SU-DHL-6 (cell line): Measurements from ENCODE around the gene ATG14.

Experiments
- H2AFZ ChIP-seq: fragments of 200-600 bp; sonication (generic); 2 replicates; pipeline ENCODE4 v1.6.1; 2014; ENCODE audit warnings: low read depth, mild to moderate bottlenecking, moderate library complexity, mixed read lengths, antibody characterized with exemption, low read length; ENCODE audit not compliant: severe bottlenecking
- H3F3A ChIP-seq: fragments of 200-600 bp; shearing (Covaris generic); 2 replicates; pipeline ENCODE4 v1.6.0; 2016; ENCODE audit warnings: antibody characterized with exemption, mild to moderate bottlenecking; ENCODE audit not compliant: insufficient read depth
- H3K27ac ChIP-seq: fragments of 200-600 bp; sonication (generic); 2 replicates; pipeline ENCODE4 v1.5.1; 2016; ENCODE audit warnings: low read depth, mild to moderate bottlenecking, low read length, moderate library complexity, mixed read lengths
- H3K27me3 ChIP-seq: fragments of 200-600 bp; sonication (generic), shearing (Covaris generic); 2 replicates; pipeline ENCODE4 v1.6.0; 2014; ENCODE audit warnings: mild to moderate bottlenecking, low read length
- H3K36me3 ChIP-seq: fragments of 200-600 bp; sonication (generic); 2 replicates; pipeline ENCODE4 v1.6.1; 2014; ENCODE audit warnings: mild to moderate bottlenecking, low read length, mixed read lengths
- H3K4me2 ChIP-seq: fragments of 300-600, 200-600 bp; shearing (Covaris generic), sonication (generic); 2 replicates; pipeline ENCODE4 v1.6.0; 2014; ENCODE audit warnings: low read length, low read depth, mild to moderate bottlenecking; ENCODE audit not compliant: poor library complexity, severe bottlenecking
- H3K4me3 ChIP-seq: fragments of 200-600 bp; sonication (generic); 2 replicates; pipeline ENCODE4 v1.5.1; 2014; ENCODE audit warnings: antibody characterized with exemption, low read length, mild to moderate bottlenecking, mixed read lengths; ENCODE audit not compliant: insufficient read depth, poor library complexity, severe bottlenecking
- H3K79me2 ChIP-seq: fragments of 200-600 bp; sonication (generic); 2 replicates; pipeline ENCODE4 v1.6.1; 2014; ENCODE audit warnings: mild to moderate bottlenecking, low read length, moderate library complexity; ENCODE audit not compliant: insufficient read depth
- H3K9ac ChIP-seq: fragments of 200-600 bp; sonication (generic); 2 replicates; pipeline ENCODE4 v1.7.0; 2014; ENCODE audit warnings: mild to moderate bottlenecking, low read length
- H3K9me2 ChIP-seq: fragments of 200-600 bp; sonication (generic); replicated peaks from 2 replicates; pipeline ENCODE4 v1.6.1; 2014; ENCODE audit warnings: low read length; ENCODE audit not compliant: insufficient read depth
- H3K9me3 ChIP-seq: fragments of 200-600 bp; sonication (generic); 2 replicates; pipeline ENCODE4 v1.6.1; 2014; ENCODE audit warnings: low read length, mixed read lengths; ENCODE audit not compliant: insufficient read depth
- H4K20me1 ChIP-seq: fragments of 200-600 bp; sonication (generic); 2 replicates; pipeline ENCODE4 v1.6.1; 2014; ENCODE audit warnings: low read depth, mild to moderate bottlenecking, antibody characterized with exemption, low read length, moderate library complexity, mixed read lengths
- CTCF ChIP-seq: fragments of 200-600 bp; sonication (generic); IDR thresholded peaks from one replicate; pipeline ENCODE4 v1.5.1; 2017; ENCODE audit warnings: antibody characterized with exemption, mild to moderate bottlenecking, low read length, moderate library complexity; ENCODE audit not compliant: insufficient read depth, poor library complexity, severe bottlenecking
- EZH2phosphoT487 ChIP-seq: fragments of 200-600 bp; sonication (generic), shearing (Covaris generic); conservative IDR thresholded peaks from 2 replicates; pipeline ENCODE4 v1.6.1; 2018; ENCODE audit warnings: mild to moderate bottlenecking, antibody characterized with exemption, low read length, moderate library complexity, mixed read lengths

Gene ATG14

GRCh38 chr14:55317542-55318306 is 93.9 kb downstream of the ATG14 start:
- no peaks in the 10 kb centered on the region for H3K27me3 ChIP-seq
- H3K36me3 ChIP-seq, result peaks cover 9% of the 10 kb centered on the region

GRCh38 chr14:55316564-55316963 is 95.1 kb downstream of the ATG14 start:
- no peaks in the 10 kb centered on the region for H3F3A ChIP-seq
- H3K27me3 ChIP-seq, result no peaks in the 10 kb centered on the region
- H3K79me2 ChIP-seq, result peaks cover 15% of the 10 kb centered on the region; the same call in 1 of the 2 replicates
- no peaks in the 10 kb centered on the region for H4K20me1 ChIP-seq
- no peak overlapping the region for H3K4me3 ChIP-seq
- H2AFZ ChIP-seq, result no peak overlapping the region
- peaks cover 9% of the 10 kb centered on the region for H3K36me3 ChIP-seq
- H3K9me3 ChIP-seq, result peaks cover 15% of the 10 kb centered on the region; the same call in 1 of the 2 replicates
- TF ChIP-seq EZH2phosphoT487, result no peak
- no peak for TF ChIP-seq CTCF
- H3K27ac ChIP-seq, result no peak overlapping the region
- no peaks in the 10 kb centered on the region for H3K9me2 ChIP-seq
- H3K4me2 ChIP-seq, result no peak overlapping the region
- H3K9ac ChIP-seq, result no peak overlapping the region

More at GRCh38 chr14:55317542-55318306, 93.9 kb downstream of the ATG14 start:
- H3K9me2 ChIP-seq, result no peaks in the 10 kb centered on the region
- H3K27ac ChIP-seq, result no peak overlapping the region
- no peaks in the 10 kb centered on the region for H3F3A ChIP-seq
- no peak overlapping the region for H2AFZ ChIP-seq
- H4K20me1 ChIP-seq, result no peaks in the 10 kb centered on the region
- peaks cover 6% of the 10 kb centered on the region; the same call in 1 of the 2 replicates for H3K9me3 ChIP-seq
- H3K9ac ChIP-seq, result no peak overlapping the region
- peaks cover 19% of the 10 kb centered on the region; the same call in 1 of the 2 replicates for H3K79me2 ChIP-seq
- TF ChIP-seq EZH2phosphoT487, result no peak
- no peak for TF ChIP-seq CTCF
- H3K4me2 ChIP-seq, result no peak overlapping the region
- H3K4me3 ChIP-seq, result no peak overlapping the region
